Mesenchymal stem cell (in vitro differentiated cells and primary cell): ENCODE measurements around the gene CDH6.

Experiments
- DNase-seq: peaks from one replicate; pipeline ENCODE4 v3.0.0-alpha.2; 2013
- H2AFZ ChIP-seq: one replicate; pipeline ENCODE4 v1.6.1; 2013; ENCODE audit warnings: low read depth, mild to moderate bottlenecking, control low read depth, inconsistent platforms, low read length, moderate library complexity
- H2AK5ac ChIP-seq: 2 replicates; pipeline ENCODE4 v1.6.1; 2013; ENCODE audit warnings: low read length, moderate library complexity, mild to moderate bottlenecking, inconsistent platforms; ENCODE audit not compliant: severe bottlenecking
- H2BK120ac ChIP-seq: one replicate; pipeline ENCODE4 v1.6.1; 2013; ENCODE audit warnings: low read depth, mild to moderate bottlenecking, inconsistent platforms, low read length, moderate library complexity
- H2BK12ac ChIP-seq, 2 experiments: one replicate each; pipeline ENCODE4 v1.6.1; 2013; ENCODE audit warnings: inconsistent platforms in 2 of 2, low read length in 2 of 2, mild to moderate bottlenecking in 2 of 2, moderate library complexity in 2 of 2, control low read depth in 1 of 2
- H2BK15ac ChIP-seq: one replicate; pipeline ENCODE4 v1.6.1; 2013; ENCODE audit warnings: mild to moderate bottlenecking, low read depth, inconsistent platforms; ENCODE audit not compliant: poor library complexity, severe bottlenecking
- H2BK5ac ChIP-seq: 2 replicates; pipeline ENCODE4 v1.6.1; 2013; ENCODE audit warnings: low read depth, mild to moderate bottlenecking, low read length, control low read depth, inconsistent platforms; ENCODE audit not compliant: poor library complexity, severe bottlenecking
- H3K14ac ChIP-seq, 2 experiments: one replicate each; pipeline ENCODE4 v1.6.1; 2013; ENCODE audit warnings: inconsistent platforms in 2 of 2, low read length in 2 of 2, control low read depth in 1 of 2, mild to moderate bottlenecking in 1 of 2, moderate library complexity in 1 of 2
- H3K18ac ChIP-seq, 2 experiments: one replicate each; pipeline ENCODE4 v1.6.1; 2013; ENCODE audit warnings: inconsistent platforms in 2 of 2, low read length in 2 of 2, control low read depth in 1 of 2, low read depth in 1 of 2, mild to moderate bottlenecking in 1 of 2
- H3K23ac ChIP-seq, 2 experiments: one replicate each; pipeline ENCODE4 v1.6.1; 2013; ENCODE audit warnings: inconsistent platforms in 2 of 2, low read length in 2 of 2, mild to moderate bottlenecking in 2 of 2, moderate library complexity in 2 of 2, control low read depth in 1 of 2
- H3K27ac ChIP-seq: 2 replicates; pipeline ENCODE4 v1.5.1; 2013; ENCODE audit warnings: mild to moderate bottlenecking, moderate library complexity, low read length, control low read depth, inconsistent platforms; ENCODE audit not compliant: poor library complexity, severe bottlenecking
- H3K27me3 ChIP-seq, 2 experiments: 2 replicates each; pipeline versions ENCODE4 v1.6.1 to v1.7.0; 2013; ENCODE audit warnings: low read length in 2 of 2, mild to moderate bottlenecking in 2 of 2, moderate library complexity in 2 of 2, control low read depth in 1 of 2, inconsistent platforms in 1 of 2; ENCODE audit not compliant: control insufficient read depth in 1 of 2, insufficient read depth in 1 of 2
- H3K36me3 ChIP-seq, 2 experiments: 2 replicates each; pipeline versions ENCODE4 v1.6.1 to v1.7.0; 2013; ENCODE audit warnings: low read length in 2 of 2, control low read depth in 1 of 2, inconsistent platforms in 1 of 2, low read depth in 1 of 2, mild to moderate bottlenecking in 1 of 2; ENCODE audit not compliant: insufficient read depth in 2 of 2, control insufficient read depth in 1 of 2
- H3K4ac ChIP-seq, 2 experiments: one replicate each; pipeline ENCODE4 v1.6.1; 2013; ENCODE audit warnings: inconsistent platforms in 2 of 2, low read length in 2 of 2, mild to moderate bottlenecking in 2 of 2, moderate library complexity in 2 of 2, control low read depth in 1 of 2, low read depth in 1 of 2
- H3K4me1 ChIP-seq: 2 replicates; pipeline ENCODE4 v1.6.1; 2013; ENCODE audit warnings: low read depth, low read length, control low read depth; ENCODE audit not compliant: control insufficient read depth, insufficient read depth
- H3K4me2 ChIP-seq: 2 replicates; pipeline ENCODE4 v1.6.1; 2013; ENCODE audit warnings: low read length, mild to moderate bottlenecking, inconsistent platforms; ENCODE audit not compliant: poor library complexity, severe bottlenecking
- H3K4me3 ChIP-seq, 2 experiments: 2 replicates each; pipeline versions ENCODE4 v1.5.1 to v1.7.0; 2013; ENCODE audit warnings: low read length in 2 of 2, mild to moderate bottlenecking in 2 of 2, control low read depth in 1 of 2, low read depth in 1 of 2; ENCODE audit not compliant: insufficient read depth in 1 of 2
- H3K79me1 ChIP-seq: replicated peaks from 2 replicates; pipeline ENCODE4 v1.6.1; 2013; ENCODE audit warnings: mild to moderate bottlenecking, control low read depth, low read length, inconsistent platforms; ENCODE audit not compliant: poor library complexity, severe bottlenecking
- H3K9ac ChIP-seq: 2 replicates; pipeline ENCODE4 v1.7.0; 2013; ENCODE audit warnings: mild to moderate bottlenecking, low read length, moderate library complexity
- H3K9me3 ChIP-seq: 2 replicates; pipeline ENCODE4 v1.7.0; 2013; ENCODE audit warnings: mild to moderate bottlenecking, low read length; ENCODE audit not compliant: control insufficient read depth
- H4K8ac ChIP-seq: one replicate; pipeline ENCODE4 v1.6.1; 2013; ENCODE audit warnings: inconsistent platforms, mild to moderate bottlenecking, low read length, moderate library complexity
- H4K91ac ChIP-seq: one replicate; pipeline ENCODE4 v1.6.1; 2013; ENCODE audit warnings: mild to moderate bottlenecking, low read length, inconsistent platforms
- WGBS: methylation state at CpG from one replicate; pipeline ENCODE4 v1.1.7; 2013; ENCODE audit warnings: mixed read lengths; 5-methylcytosine and 5-hydroxymethylcytosine counted together

The CDH6 gene

DNA sequence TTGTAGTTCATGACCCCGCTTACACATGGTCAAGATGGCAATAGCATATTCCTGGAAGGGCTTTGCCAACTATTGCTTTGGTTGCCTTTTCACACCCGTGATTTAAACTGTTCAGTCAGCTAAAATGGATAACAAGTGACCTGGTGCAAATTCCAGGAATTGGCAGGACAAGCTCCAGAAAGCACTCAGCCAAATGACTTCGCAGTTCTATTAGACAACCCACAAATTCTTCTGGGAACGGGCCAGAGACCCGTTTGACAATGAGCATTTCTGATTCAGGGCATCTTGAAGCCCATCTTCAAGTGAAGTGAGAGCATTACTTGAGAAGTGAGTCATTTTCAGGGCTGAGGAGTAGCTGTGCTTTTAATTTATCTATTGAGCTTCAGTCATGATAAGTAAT lies 173.5 kb downstream of the CDH6 start:
- Histone ChIP-seq H3K4me2 (no peak overlapping the region), H3K4ac (no peak overlapping the region), H2AFZ (no peak overlapping the region), H2AK5ac (no peak overlapping the region), H3K9ac (no peak overlapping the region), H3K27ac (peak overlapping the region; percentile 15), H4K91ac (no peak overlapping the region), H3K4me1 (peaks cover 12% of the 10 kb centered on the region), H3K79me1 (no peaks in the 10 kb centered on the region), H3K14ac (no peak overlapping the region), H3K27me3 (peaks cover 0 to 6% of the 10 kb centered on the region in 2 experiments), H3K9me3 (no peaks in the 10 kb centered on the region), H3K36me3 (no peaks in the 10 kb centered on the region), H3K4me3 (no peak overlapping the region), H2BK15ac (no peak overlapping the region), H2BK5ac (no peak overlapping the region), H4K8ac (no peak overlapping the region), H3K23ac (no peak overlapping the region), H3K18ac (no peak overlapping the region), H2BK12ac (no peak overlapping the region), H2BK120ac (no peak overlapping the region)
- no peak for DNase-seq
- 71% methylated on average over 5 of the region's 5 CpGs for WGBS

DNA sequence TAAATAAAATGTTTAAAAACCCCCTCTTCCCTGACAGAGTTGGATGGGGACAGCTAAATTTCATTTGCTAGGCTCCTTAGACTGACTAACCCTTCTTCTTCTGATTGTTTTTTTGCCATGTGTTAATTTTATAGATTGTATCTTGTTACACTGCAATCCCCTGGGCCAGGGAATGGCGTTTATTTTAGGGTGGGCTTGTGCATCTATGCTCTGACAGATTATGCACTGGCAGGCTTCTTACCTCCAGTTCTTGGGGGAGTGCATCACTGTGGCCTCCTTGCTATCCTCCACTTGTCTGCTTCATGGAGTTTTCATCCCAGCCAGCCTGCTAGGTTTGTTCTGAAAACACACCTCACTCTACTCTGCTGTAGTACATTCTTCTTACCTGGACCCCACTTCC lies 178.6 kb downstream of the CDH6 start:
- Histone ChIP-seq H3K36me3 (no peaks in the 10 kb centered on the region), H2BK12ac (no peak overlapping the region), H2BK15ac (no peak overlapping the region), H3K79me1 (no peaks in the 10 kb centered on the region), H2AFZ (no peak overlapping the region), H2AK5ac (no peak overlapping the region), H3K27ac (no peak overlapping the region), H3K4me1 (peaks cover 1% of the 10 kb centered on the region), H4K8ac (no peak overlapping the region), H3K27me3 (peaks cover 0 to 11% of the 10 kb centered on the region in 2 experiments), H3K23ac (no peak overlapping the region), H3K9me3 (no peaks in the 10 kb centered on the region), H3K4me3 (no peak overlapping the region), H3K18ac (no peak overlapping the region), H2BK5ac (no peak overlapping the region), H3K4me2 (no peak overlapping the region), H4K91ac (no peak overlapping the region), H3K9ac (no peak overlapping the region), H3K14ac (no peak overlapping the region), H2BK120ac (no peak overlapping the region), H3K4ac (no peak overlapping the region)
- WGBS: 47% methylated on average over 1 of the region's 1 CpG
- no peak for DNase-seq

DNA sequence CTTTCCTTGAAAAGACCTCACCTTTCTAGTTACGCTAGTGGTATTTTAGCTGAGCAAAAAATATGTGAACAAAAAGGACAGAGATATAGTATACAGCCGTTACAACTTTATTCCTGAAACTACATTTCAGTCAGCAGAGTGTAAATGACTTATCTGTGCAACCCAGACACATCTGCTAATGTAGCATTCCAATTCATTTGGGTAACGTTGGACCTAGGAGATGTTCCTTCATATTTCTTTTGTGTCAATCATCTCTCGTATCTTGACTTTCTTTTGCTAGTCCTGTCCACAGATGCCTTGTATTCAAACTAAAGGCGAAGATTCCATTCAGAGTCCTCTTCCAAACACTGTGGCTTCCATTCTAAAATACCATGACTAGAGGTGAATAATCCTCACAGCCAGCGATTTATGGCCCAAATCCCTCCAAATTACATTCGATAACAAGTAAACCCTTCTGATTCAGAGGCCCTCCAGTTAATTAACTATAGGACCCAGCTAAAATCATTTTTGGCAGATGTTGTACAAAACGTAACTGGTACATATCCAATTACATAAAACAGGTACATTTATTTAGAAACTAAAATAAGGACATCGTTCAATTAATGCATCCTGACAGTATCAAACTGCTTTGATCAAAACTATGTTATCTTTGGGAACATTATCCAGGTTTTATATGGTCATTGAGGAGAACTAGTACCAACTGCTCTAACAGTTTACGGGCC lies 182.7 kb downstream of the CDH6 start:
- H3K18ac ChIP-seq: no peak overlapping the region
- DNase-seq: no peak
- no peaks in the 10 kb centered on the region for H3K79me1 ChIP-seq
- H3K27ac ChIP-seq: no peak overlapping the region
- H3K9me3 ChIP-seq: no peaks in the 10 kb centered on the region
- no peak overlapping the region for H4K8ac ChIP-seq
- H2BK120ac ChIP-seq: no peak overlapping the region
- no peak overlapping the region for H2AK5ac ChIP-seq
- peaks cover 1% of the 10 kb centered on the region for H3K4me1 ChIP-seq
- no peak overlapping the region for H3K4me3 ChIP-seq
- peaks cover 0 to 9% of the 10 kb centered on the region in 2 experiments for H3K27me3 ChIP-seq
- no peak overlapping the region for H3K4me2 ChIP-seq
- no peak overlapping the region for H2AFZ ChIP-seq
- H3K36me3 ChIP-seq: no peaks in the 10 kb centered on the region
- H2BK5ac ChIP-seq: no peak overlapping the region
- no peak overlapping the region for H3K14ac ChIP-seq
- no peak overlapping the region for H3K23ac ChIP-seq
- no peak overlapping the region for H3K4ac ChIP-seq
- WGBS: 91% methylated on average over 9 of the region's 10 CpGs
- H3K9ac ChIP-seq: no peak overlapping the region
- no peak overlapping the region for H2BK15ac ChIP-seq
- H2BK12ac ChIP-seq: no peak overlapping the region
- H4K91ac ChIP-seq: no peak overlapping the region

DNA sequence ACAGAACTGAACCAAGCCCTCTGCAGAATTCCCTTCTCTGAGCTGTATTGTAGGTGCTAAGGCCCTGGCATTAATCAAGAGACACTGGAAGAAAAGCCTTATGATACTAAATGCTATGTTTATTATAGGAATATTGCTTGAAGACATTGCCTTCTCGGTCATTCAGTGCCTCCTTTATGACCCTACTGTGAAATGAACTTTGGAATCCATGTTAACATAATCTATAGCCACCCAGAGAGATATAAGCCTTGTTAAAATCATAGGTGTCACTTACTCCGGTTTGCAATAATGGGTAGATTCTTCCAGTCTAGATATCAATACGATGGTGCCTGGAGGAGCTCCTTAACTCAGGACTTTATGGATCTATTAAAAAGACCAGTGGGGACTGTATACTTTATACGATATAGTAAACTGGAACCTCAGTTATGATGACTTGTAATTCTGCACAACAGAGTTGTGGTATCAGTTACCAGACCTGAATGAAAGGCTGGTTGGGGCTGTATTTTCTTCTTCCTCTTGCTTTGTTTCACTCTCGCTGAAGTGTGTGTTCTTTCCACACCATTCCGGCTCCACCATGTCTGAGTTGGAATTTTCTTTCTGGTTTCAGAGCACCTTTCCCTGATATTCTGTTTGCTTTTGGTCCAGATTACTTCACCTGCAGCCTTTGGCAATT lies 183.9 kb downstream of the CDH6 start:
- H3K27ac ChIP-seq: no peak overlapping the region
- peaks cover 0 to 4% of the 10 kb centered on the region in 2 experiments for H3K27me3 ChIP-seq
- H3K4me2 ChIP-seq: no peak overlapping the region
- H3K9me3 ChIP-seq: no peaks in the 10 kb centered on the region
- H4K8ac ChIP-seq: no peak overlapping the region
- WGBS: 91% methylated on average over 5 of the region's 6 CpGs
- no peak overlapping the region for H3K4ac ChIP-seq
- H3K9ac ChIP-seq: no peak overlapping the region
- H2BK120ac ChIP-seq: no peak overlapping the region
- no peak overlapping the region for H2AFZ ChIP-seq
- no peaks in the 10 kb centered on the region for H3K36me3 ChIP-seq
- no peak overlapping the region for H3K23ac ChIP-seq
- H3K18ac ChIP-seq: no peak overlapping the region
- no peak for DNase-seq
- H3K79me1 ChIP-seq: no peaks in the 10 kb centered on the region
- no peak overlapping the region for H4K91ac ChIP-seq
- H2BK12ac ChIP-seq: no peak overlapping the region
- no peak overlapping the region for H2BK15ac ChIP-seq
- peaks cover 1% of the 10 kb centered on the region for H3K4me1 ChIP-seq
- no peak overlapping the region for H3K4me3 ChIP-seq
- no peak overlapping the region for H3K14ac ChIP-seq
- H2BK5ac ChIP-seq: no peak overlapping the region
- no peak overlapping the region for H2AK5ac ChIP-seq
